NCI-H82 (cell line): ENCODE data around the gene CACNA1C.

Experiments
- DNase-seq: peaks from one replicate; lab custom pipeline; 2025; lab: John Stamatoyannopoulos, UW

The CACNA1C gene

DNA sequence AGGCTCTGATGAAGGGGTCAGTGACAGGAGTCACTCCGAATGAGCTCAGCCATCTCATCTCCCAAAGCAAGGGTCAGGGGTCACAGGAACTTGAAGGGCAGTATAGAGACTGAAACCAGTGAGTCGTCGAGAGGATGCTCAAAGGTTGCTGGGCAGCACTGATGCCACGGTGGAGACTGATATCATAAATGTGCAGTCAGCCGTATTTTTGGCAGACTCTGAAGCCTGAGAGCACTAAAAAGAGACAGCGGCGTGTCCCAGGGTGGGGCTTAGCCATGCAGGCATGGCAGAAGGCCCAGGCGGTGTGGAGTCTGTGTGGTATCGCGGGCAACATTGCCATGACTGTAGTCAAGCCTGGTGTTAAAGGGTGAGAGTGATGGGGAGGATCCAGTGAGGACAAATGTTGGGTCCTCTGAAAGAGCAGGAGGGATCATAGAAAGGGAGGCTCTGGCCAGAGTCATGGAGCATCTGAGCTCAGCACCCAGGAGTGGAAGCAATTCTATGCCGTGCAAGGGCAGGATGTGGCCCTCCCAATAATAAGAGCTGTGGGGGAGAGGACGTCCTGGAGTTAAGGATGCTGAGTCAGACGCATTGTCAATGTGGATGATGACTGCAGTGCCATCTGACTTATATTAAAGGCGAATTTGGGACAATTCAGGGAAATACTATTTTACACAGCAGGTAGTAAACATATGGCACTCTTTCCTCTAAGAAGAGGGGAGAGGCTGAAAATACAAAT is 500.8 kb downstream of the CACNA1C start:
- no peak for DNase-seq

DNA sequence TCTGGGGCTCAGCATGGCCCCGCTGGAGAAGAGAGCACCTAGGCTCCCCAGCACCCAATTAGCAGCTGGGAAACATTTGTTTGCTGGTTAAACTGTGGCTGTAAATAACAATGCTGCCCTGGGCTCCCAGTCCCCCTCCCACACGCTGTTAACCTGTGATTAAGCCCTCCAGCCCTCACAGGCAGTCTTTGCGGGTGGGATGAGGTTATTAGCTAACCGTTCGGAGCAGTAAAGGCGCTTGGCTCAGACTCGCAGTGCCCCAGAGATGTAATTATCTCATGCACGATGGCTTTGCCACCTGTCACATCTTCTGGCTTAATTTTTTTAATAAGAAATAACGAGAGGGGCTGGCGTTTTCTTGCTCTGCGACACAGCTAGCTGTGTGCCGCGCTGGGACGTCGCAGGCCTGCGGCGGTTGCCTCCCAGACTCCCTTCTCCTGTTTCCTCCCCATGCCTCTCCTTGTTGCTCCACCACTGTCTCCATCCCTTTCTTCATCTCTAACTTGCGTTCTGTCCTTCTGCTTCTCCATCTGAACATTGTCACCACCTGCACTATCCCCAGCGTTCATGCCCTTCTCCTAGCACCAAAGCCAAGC is 502.8 kb downstream of the CACNA1C start:
- DNase-seq, result peak; percentile 96

DNA sequence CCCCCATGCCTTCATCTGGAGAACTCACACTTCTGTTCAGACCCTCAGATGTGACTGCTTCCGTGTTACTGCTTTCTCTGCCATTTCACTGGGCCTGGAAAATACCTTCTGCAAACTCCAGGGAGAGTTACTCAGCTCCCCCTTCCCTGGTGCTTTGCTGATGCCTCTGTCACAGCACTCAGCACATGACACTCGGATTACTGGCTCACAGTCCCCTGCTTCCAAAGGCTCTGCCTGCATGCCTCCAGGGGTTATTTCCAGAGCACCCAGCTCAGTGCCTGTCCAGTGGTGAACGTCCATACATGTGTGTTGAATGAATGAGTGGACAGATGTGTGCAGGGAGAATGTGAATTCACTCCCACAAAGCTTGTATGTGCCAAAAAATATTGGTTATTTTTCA is 504.8 kb downstream of the CACNA1C start:
- peak; percentile 55 for DNase-seq

DNA sequence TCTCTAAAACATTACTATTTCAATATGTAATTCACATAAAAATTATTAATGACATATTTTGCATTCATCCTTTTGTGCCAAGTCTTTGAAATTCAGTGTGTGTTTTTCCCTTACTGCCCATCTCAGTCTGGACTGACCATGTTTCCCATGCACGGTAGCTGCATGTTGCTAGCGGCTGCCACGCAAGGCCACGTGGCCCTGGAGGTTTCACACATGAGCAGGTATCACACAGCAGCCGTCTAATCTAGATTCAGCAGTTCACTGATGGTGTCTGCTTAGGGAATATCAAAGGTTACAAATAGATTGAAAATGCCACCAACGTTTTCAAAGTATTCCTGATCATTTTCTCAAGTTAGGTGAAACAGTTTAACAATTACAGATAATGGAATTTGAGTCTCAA is 507.1 kb downstream of the CACNA1C start:
- DNase-seq, result no peak

DNA sequence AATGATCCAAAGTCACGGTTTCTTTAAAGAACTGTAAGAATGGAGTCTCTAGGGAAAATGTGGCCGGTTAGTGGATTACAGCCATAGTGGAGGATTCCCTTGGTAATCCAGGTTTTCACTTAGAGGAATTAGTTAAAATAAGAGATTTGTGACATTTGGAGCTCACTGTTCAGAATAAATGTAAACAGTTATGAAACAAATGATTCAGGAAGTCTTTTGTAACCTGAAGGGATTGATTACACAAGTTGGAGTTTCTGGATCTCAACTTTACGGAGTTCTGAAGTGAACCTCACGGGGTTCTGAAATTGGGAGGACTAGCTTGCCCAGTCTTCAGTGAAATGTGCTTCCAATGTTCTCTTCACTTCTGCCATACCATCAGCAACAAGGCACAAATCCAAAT is 507.6 kb downstream of the CACNA1C start:
- no peak for DNase-seq

DNA sequence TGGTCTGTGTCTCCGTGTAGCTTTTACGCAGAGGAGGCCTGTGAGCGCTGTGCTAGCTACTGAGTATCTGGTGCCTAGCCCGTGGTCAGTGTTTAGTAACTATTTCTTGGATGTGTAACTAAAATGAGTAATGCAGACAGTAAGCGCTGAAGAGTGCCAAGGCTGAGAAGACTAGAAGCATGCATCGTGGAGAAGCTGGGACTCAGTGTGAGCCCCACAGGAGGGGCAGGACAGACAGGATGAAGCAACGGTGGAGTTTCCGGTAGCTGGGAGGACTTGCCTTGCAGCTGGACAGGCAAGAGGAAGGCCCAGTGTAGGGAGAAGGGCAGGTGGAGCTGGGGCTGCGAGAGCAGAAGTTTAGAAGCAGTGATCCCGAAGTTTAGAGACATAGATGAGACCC is 508.6 kb downstream of the CACNA1C start:
- DNase-seq, result no peak

DNA sequence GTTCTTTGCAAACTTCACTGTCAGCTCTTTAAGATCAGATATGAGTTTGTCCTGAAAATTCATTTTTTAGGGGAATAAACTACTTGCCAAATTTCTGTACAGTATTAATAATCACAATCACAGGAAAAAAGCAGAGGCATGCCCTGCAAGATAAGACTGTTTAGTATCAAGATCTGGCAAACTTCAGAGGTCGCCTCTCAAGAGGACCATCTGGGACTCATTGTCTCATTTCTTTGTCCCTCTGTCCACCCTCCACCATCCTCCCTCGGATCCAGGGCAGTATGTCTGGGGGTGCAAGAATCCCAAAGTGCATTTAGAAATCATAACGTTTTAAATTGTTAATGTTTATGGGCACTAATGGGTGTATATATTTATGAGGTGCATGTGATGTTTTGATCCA is 509.6 kb downstream of the CACNA1C start:
- DNase-seq, result no peak

DNA sequence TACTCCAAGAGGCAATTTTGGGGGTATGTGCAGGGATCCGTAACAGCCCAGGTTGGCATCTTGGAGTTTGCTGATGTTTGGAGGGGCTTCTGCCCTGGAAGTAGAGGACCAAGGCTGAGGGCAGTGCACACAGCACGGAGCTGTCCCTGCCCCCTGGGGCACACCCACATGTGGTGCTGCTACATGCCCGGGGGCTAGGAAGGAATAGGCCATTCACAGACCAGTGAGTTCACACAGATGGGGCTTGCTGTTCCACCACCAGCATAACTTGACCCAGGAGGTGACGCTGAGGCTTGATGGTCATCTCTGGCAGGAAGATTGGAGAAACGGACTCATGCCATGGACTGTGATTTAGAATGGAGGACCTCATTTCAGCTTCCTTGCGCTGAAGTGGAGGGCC is 510.9 kb downstream of the CACNA1C start:
- no peak for DNase-seq

DNA sequence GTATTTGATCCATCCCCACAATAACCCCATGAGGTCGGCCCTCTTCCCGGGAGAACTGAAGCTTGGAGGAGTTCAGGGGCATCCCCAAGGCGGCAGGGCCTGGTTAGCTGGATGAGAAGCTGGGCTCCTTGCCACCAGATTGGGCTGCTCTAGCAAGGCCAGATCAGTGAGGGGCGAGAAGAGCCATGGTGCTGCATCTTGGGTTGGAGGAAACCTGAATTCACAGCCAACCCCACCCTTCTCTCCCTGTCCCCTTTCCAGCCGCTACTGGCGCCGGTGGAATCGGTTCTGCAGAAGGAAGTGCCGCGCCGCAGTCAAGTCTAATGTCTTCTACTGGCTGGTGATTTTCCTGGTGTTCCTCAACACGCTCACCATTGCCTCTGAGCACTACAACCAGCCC is 513.4 kb downstream of the CACNA1C start:
- no peak for DNase-seq

DNA sequence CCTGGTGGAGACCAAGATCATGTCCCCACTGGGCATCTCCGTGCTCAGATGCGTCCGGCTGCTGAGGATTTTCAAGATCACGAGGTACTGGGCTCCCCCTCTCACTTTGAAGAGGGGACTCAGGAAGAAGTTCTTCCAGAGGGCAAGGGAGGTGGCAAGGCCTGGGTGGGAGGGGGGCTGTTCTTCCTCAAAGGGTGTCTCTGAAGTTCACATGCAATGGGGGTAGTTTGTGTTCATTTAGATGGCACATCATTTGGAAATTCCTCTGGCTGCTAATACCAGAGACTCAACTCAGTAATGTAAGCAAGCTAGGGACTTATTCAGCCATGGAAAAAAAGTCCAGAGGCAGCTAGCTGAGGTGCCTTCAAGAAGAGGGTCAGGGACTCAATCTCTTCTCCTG is 514.9 kb downstream of the CACNA1C start:
- DNase-seq, result no peak

DNA sequence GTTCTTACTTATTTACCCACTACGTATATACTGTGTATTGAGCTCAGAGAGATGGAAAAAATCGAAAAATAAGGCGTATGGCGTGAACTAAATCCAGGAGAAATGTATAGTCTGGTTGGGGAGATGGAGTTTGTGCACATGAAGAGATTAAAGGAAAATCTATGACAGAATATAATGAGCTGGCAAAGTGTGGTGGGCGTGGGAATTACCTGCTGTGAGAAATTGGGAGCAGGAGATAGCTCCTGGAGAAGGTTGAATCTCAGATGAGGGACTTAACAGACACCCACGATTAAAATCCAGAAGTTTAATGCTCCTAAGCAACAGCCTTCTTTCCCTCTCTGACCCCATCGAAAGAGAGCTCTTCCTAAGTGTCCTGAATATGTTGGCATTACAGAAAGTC is 517.8 kb downstream of the CACNA1C start:
- DNase-seq, result no peak

DNA sequence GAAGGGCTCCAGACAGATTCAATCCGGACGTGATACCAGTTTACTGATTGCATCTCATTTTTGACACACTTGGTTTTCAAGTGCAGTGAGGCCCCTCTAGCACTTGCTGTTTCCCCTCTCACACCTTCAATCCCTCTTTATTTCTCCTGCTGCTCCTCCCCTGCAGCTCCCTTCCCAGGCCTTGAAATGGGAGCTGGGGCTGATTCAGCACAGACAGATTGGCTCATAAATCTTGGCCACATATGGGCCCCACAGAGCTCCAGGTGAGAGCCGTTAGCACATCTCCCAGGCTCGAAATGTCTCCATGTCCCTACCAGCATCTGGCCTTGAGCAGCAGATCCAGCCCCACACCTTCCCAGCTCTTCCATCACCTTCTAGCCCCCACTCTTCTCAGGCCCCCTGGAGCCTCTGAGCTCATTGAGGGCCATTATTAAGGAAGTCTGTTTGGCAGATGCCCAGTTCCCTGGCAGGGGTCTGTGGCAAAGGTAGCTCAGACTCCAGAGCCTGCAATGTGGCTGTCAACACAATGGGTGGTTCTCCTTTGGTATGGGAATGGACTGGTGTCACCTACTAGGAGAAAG is 521.7 kb downstream of the CACNA1C start:
- DNase-seq, result peak; percentile 31

DNA sequence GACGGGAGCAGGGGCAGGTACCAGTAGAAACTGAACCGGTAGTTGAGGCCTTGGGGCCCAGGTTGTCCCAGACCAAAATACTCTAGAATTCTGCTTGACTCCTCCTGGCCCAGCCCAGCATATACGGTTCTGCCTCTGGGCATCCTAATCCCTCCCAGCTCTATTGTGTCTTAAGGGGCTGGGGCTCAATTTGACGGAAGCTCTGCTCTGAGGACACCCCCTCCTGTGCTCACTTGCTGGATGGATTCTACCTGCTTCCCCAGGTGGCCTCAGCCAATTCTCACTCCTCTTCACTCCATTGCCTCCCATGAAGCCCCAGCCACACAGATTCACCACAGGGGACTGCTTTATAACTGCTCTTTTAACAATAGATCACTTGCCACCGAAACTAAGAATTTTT is 522.5 kb downstream of the CACNA1C start:
- DNase-seq, result peak; percentile 39

DNA sequence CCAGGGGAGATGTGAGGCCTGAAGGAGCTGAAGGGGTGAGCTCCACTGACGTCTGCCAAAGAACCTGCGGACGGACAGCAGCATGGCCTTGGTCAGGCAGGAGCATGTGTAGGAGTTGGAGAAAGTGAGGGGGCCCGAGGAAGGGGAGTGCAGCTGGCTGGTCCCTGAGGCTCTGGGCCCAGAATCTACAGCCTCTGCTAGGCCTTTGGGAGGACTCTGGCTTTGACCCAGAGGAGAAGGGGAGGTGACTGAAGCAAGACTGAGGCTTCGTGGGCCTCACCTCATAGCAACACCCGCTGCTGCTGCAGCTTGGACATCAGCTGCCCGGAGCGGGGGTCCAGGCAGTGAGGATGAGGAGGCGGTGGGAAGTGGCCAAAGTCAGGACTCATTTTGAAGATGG is 525.4 kb downstream of the CACNA1C start:
- no peak for DNase-seq

DNA sequence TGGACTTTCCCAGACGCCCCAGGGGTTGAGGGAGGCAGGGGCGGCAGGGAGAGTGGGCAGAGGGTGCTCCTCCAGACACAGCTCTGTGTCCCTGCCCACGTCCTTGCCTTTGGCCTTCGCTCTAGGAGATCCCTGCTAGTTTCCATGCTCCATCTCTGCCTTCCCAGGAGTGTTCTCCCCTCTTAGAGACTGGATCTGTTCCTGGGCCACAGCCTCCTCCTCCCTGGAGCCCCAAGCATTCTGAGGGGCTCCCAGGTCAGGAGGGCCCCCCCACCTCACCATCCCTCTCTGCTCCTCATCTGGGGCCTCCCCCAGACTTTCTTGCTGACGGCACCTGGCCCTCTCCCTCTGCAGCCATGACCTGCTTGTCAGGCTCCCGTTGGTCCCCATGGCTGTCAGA is 526.0 kb downstream of the CACNA1C start:
- no peak for DNase-seq

DNA sequence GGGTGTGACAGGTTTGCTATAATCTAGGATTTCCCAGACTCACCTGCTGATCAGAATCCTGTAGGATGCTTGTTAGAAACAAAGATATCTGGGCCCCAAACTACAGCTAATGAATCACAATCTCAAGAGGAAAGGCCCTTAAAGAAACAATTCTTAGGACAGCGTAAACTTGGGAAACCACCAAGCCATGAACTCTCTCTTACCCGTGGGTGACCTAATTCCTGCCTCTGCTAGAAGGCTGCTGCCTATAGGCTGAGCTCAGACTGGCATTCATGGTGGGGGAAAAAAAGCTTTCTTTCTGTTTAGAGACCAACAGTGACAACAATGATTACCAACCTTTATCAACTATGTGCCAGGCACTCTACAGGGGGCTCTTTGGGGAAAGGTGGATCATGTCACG is 528.0 kb downstream of the CACNA1C start:
- no peak for DNase-seq

DNA sequence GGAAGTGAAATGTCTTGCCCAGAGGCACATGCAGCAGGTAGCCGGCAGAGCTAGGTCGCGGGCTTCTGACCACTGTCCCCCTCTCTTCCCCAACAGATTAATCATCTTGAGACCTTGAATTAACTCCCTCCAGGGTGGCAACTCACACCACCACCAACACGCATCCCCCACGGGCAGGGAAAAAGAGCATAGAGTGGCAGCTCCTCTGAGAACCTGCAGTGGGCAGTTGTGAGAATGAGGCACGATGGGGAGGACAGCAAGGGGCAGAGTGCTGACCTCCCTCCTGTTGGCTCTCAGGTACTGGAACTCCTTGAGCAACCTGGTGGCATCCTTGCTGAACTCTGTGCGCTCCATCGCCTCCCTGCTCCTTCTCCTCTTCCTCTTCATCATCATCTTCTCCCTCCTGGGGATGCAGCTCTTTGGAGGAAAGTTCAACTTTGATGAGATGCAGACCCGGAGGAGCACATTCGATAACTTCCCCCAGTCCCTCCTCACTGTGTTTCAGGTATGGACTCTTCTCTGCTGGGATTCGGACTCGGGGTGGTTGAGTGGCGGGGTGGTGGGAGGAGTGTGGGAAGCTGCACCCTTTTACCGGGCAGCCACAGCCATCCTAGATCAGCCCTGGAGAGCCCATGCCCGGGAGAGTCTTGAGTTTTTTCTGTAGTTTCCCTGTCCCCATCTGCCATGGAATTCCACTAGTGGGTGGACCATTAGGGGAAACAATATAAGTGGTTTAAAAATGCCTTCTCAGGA is 528.7 kb downstream of the CACNA1C start:
- DNase-seq, result peak; percentile 15

DNA sequence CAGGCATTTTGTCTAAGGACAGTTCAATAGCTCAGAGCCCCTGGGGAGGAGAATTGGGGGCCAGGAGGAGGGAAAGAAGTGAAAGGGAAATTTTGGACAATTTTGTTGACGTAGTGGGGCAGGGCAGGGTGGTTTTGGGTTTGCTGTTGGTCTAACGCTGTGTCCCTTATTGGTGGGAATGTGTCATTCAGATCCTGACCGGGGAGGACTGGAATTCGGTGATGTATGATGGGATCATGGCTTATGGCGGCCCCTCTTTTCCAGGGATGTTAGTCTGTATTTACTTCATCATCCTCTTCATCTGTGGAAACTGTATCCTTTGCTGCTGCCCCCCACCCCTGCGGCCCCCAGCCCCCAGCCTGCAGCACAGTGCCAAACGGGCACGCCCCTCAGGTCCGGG is 529.8 kb downstream of the CACNA1C start:
- DNase-seq, result no peak

DNA sequence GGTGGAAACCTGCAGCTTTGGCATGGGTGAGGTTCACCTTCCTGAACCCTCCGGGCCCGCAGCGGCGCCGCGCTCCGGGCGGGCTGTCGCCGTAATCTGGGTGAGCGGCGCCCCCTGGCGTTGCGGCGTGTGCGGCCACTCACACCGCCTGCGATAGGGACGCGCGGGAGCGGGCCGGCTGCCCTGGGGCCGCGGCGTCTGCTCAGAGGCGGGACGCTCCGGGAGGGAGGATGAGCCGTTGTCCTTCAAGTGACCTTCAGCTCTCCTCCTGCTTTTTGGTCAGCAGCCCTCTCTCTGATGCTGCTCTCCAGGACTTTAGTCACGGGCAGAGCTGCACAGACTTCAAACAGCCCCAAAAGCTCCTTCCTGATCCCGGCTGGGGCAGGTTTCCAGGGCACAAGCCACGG is 530.3 kb downstream of the CACNA1C start:
- DNase-seq, result peak; percentile 80

DNA sequence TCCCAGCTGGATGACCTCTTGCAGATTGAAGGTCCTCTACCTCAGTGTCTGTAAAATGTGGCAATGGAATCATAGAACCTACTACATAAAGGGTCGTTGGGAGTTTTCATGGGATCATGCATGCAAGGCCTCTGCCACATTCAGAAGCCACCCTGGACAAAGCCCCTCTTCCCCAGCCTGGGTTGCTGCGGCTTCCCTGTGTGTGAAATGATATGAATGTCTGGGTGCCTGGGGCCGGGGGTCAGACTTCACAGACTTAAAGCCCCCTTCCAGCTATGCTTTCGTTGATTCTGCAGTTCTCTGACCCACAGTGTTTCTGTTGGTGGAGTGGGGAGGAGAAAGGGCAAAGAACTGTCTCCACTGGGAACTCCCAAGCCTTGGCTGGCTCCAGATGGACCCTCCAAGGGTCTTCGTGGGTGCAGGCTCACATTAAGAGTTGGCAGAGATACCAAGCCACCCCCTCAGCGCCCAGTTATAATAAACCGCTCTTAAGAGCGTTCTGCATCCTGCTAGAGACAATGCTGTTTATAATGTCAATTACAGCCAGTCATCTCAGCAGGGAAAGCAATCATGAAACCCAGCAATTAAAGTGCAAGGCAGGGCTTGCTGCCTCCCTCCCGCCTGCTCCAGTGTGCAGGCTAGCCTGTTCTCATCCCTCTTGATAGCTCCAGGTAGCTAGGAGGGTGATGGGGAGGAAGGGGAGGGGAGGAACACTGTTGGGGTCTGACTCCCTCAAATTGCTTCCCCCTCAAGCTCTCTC is 531.0 kb downstream of the CACNA1C start:
- DNase-seq, result no peak

DNA sequence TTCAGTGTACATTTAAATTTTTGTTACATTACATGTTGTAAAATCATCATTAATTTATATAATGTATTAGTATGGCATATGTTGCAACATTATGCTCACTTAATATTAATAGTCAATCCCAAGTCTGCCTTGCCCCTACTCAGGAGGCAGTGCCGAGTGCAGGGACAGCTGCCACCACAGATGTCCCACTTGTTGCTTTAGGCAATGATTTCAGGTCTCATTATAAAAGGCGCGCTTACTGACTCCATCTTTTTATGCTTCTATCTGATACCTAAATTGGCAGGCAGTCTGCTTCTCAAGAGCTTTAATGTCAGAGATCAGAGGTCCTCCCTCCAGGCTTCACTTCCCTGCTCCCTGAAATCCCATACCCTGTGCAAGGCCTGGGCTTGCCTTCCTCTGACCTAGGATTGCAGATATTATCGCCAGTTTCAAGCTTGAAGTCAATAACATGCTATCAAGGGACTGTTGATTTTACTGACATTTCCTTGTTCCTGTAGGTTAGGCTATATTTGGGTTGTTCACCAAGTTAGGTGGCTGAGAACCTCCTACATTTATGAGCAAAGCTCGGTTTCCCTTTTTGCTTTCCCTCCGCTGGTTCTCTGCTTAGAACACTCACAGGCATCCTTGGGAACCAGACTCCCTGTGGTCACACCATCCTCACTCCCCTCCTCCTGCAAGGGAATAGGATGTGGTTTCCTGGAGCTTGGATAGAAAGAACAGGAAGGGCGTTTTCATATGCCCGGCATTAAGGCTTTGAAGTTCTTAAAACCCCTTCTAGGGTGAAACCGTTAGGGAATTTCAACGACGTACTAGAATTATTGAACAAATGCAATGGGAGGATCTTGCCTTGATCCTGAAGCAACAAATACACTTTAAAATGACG is 533.6 kb downstream of the CACNA1C start:
- DNase-seq, result peak; percentile 69
